ENCODE data around the gene GDA. TPM values are rescaled to one million over a fixed set of nuclear protein-coding genes. Genes with fewer than 3 reads are reported as not detected.
"Not testable (repeated sequence)": the region's sequence is repeated elsewhere in the genome, so short reads cannot be mapped to it uniquely, and the experiment has no call there.

Gene GDA
- total RNA-seq, 4 donors from 2014 or later = 1.2 to 89.9 (median 55.9) TPM

DNA sequence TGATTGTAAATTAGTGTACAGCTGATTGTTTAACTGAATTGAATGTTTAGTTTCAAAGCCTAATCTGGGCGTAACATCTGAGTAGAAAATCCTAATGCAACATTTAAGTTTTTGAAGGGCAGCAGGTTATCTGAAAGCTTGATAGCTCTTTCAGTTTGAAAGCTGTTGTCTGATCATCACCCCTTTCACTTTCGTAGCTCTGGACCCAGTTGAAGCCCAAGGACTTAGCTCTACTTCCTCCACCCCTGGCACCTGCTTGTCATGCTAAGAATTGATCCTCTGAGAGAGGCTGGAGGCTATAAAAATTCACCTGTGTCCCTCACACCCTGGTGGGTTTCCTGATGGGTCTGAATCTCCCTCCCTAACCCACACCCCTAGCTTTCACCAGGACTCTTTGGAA, 129.7 kb downstream of the GDA start:
- Histone ChIP-seq H3K4me3 (no peak overlapping the region), H3K9me3 (no peaks in the 10 kb centered on the region), H3K27me3 (no peaks in the 10 kb centered on the region), H3K27ac (no peak overlapping the region), H3K4me1 (peaks cover 0 to 9% (median 0%) of the 10 kb centered on the region in 4 donors), H3K36me3 (no peaks in the 10 kb centered on the region)
- intact Hi-C loops (cut with DNase I; ENCODE audit: low total_unique reads) = no loop called here
- WGBS, 2 donors (ENCODE audit: low coverage in 1 of 2) = 57% methylated on average over 1 to 2 of the region's 2 CpGs
- in situ Hi-C loops (cut with MboI; ENCODE audit: low pct_ligation_motif_present in 1 of 4, low pct_unique_long_range_greater_than_20kb in 1 of 4, low sequenced_read_pairs in 3 of 4) = loop anchor here in 2 of 4 donors (5.0 to 25.0 kb wide), 3 partner anchors 313 to 533 kb away; no protein-coding TSS in a partner anchor
- TF ChIP-seq EP300 (IDR thresholded peaks at IDR 0.05; ENCODE audit: low read depth) (no peak), POLR2AphosphoS5 (IDR thresholded peaks at IDR 0.05) (no peak), POLR2A (IDR thresholded peaks at IDR 0.05) (no peak)
- TF ChIP-seq, protein P1, sequence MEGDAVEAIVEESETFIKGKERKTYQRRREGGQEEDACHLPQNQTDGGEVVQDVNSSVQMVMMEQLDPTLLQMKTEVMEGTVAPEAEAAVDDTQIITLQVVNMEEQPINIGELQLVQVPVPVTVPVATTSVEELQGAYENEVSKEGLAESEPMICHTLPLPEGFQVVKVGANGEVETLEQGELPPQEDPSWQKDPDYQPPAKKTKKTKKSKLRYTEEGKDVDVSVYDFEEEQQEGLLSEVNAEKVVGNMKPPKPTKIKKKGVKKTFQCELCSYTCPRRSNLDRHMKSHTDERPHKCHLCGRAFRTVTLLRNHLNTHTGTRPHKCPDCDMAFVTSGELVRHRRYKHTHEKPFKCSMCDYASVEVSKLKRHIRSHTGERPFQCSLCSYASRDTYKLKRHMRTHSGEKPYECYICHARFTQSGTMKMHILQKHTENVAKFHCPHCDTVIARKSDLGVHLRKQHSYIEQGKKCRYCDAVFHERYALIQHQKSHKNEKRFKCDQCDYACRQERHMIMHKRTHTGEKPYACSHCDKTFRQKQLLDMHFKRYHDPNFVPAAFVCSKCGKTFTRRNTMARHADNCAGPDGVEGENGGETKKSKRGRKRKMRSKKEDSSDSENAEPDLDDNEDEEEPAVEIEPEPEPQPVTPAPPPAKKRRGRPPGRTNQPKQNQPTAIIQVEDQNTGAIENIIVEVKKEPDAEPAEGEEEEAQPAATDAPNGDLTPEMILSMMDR (IDR thresholded peaks at IDR 0.05) = no peak
- DNase-seq = no peak

DNA sequence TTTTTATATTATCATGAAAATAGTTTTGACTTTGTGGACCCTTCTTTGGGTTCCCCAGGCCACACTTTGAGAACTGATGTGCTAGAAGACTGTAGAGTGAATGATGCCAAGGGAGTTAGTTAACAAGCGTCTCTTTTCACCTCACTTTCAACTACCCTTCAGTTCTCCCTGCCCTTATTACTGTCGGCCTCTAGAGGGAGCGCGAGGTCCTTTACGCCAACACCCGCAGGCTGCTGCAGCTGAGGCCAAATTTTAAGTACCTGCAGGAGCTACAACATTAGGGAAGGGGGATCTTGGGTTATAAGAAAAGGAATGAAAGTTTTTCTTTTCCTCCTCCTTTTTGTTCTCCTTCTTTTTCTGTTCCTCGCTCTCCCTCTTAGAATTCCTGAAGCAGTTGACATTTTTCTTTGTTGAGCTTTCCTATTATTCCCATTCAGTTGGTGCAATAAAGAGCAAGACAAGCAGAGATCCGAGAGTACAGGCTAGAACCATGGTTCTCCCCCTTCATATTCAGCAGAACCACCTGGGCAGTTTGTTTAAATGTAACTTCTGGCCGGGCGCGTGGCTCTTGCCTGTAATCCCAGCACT, 131.8 kb downstream of the GDA start:
- intact Hi-C loops (cut with DNase I; ENCODE audit: low total_unique reads) = loop anchor here (5.0 to 10.0 kb wide), 2 partner anchors 311 to 544 kb away; no protein-coding TSS in a partner anchor
- no peak overlapping the region for H3K27ac ChIP-seq
- peaks cover 0 to 9% (median 0%) of the 10 kb centered on the region in 4 donors for H3K4me1 ChIP-seq
- peak; percentile 76 for DNase-seq
- no peak overlapping the region for H3K4me3 ChIP-seq
- H3K36me3 ChIP-seq = no peaks in the 10 kb centered on the region
- no peaks in the 10 kb centered on the region for H3K9me3 ChIP-seq
- no peaks in the 10 kb centered on the region for H3K27me3 ChIP-seq
- 23 to 32% methylated on average over 10 to 11 of the region's 11 CpGs for WGBS, 2 donors (ENCODE audit: low coverage in 1 of 2)
- in situ Hi-C loops (cut with MboI; ENCODE audit: low pct_ligation_motif_present in 1 of 4, low pct_unique_long_range_greater_than_20kb in 1 of 4, low sequenced_read_pairs in 3 of 4) = loop anchor here (5.0 to 25.0 kb wide), 5 partner anchors 311 to 544 kb away; no protein-coding TSS in a partner anchor
- TF ChIP-seq POLR2AphosphoS5 (IDR thresholded peaks at IDR 0.05) (no peak), POLR2A (IDR thresholded peaks at IDR 0.05) (no peak), EP300 (IDR thresholded peaks at IDR 0.05; ENCODE audit: low read depth) (no peak)
- TF ChIP-seq, protein P1 (IDR thresholded peaks at IDR 0.05) = peak; percentile 83 to 93 (median 88)

DNA sequence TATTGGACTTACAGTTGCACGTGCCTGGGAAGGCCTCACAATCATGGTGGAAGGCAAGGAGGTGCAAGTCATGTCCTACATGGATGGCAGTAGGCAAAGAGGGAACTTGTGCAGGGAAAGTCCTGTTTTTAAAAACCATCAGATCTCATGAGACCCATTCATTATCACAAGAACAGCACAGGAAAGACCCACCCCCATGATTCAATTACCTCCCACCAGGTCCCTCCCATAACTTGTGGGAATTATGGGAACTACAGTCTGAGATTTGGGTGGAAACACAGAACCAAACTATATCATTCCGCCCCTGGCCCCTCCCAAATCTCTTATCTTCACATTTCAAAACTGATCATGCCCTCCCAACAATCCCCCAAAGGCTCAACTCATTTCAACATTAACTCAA, 140.2 kb downstream of the GDA start:
- H3K9me3 ChIP-seq = peaks cover 0 to 5% of the 10 kb centered on the region in 2 donors
- WGBS, 2 donors (ENCODE audit: low coverage in 1 of 2) = 63 to 85% methylated on average over 2 of the region's 2 CpGs
- TF ChIP-seq POLR2AphosphoS5 (IDR thresholded peaks at IDR 0.05) = no peak
- TF ChIP-seq EP300 (IDR thresholded peaks at IDR 0.05; ENCODE audit: low read depth) = no peak
- TF ChIP-seq, protein P1 (IDR thresholded peaks at IDR 0.05) = no peak
- TF ChIP-seq POLR2A (IDR thresholded peaks at IDR 0.05) = no peak
- intact Hi-C loops (cut with DNase I; ENCODE audit: low total_unique reads) = loop anchor here (10.0 kb wide), 1 partner anchor 535 kb away; no protein-coding TSS in a partner anchor
- no peak for DNase-seq
- no peaks in the 10 kb centered on the region for H3K36me3 ChIP-seq
- in situ Hi-C loops (cut with MboI; ENCODE audit: low pct_ligation_motif_present in 1 of 4, low pct_unique_long_range_greater_than_20kb in 1 of 4, low sequenced_read_pairs in 3 of 4) = loop anchor here in 3 of 4 donors (10.0 to 25.0 kb wide), 3 partner anchors 305 to 535 kb away; no protein-coding TSS in a partner anchor
- H3K27ac ChIP-seq = no peak overlapping the region
- no peak overlapping the region for H3K4me3 ChIP-seq
- no peaks in the 10 kb centered on the region for H3K27me3 ChIP-seq
- peaks cover 11 to 24% (median 20%) of the 10 kb centered on the region in 4 donors for H3K4me1 ChIP-seq

DNA sequence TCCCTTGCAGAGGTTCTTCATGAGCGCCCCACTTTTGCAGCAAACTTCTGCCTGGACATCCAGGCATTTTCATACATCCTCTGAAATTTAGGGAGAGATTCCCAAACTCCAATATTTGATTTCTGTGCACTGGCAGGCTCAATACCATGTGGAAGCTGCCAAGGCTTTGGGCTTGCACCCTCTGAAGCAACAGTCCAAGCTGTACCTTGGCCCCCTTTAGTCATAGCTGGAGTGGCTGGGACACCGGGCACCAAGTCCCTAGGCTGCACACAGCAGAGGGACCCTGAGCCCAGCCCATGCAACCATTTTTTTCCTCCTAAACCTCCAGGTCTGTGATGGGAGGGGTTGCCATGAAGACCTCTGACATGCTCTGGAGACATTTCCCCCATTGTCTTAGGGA, 141.1 kb downstream of the GDA start:
- Histone ChIP-seq H3K4me1 (peaks cover 11 to 30% (median 21%) of the 10 kb centered on the region in 4 donors), H3K9me3 (peaks cover 0 to 5% of the 10 kb centered on the region in 2 donors), H3K36me3 (no peaks in the 10 kb centered on the region), H3K27me3 (no peaks in the 10 kb centered on the region), H3K27ac (no peak overlapping the region), H3K4me3 (no peak overlapping the region)
- 87% methylated on average over 2 of the region's 2 CpGs; no CpG with 5 or more reads in 1 of the 2 donors for WGBS, 2 donors (ENCODE audit: low coverage in 1 of 2)
- in situ Hi-C loops (cut with MboI; ENCODE audit: low pct_ligation_motif_present in 1 of 4, low pct_unique_long_range_greater_than_20kb in 1 of 4, low sequenced_read_pairs in 3 of 4) (loop anchor here in 2 of 4 donors (5.0 to 25.0 kb wide), 3 partner anchors 74 to 522 kb away; partner anchors contain the start of gene ZFAND5 (in 1 of the 2)), intact Hi-C loops (cut with DNase I; ENCODE audit: low total_unique reads) (no loop called here)
- no peak for DNase-seq
- no peak for TF ChIP-seq EP300 (IDR thresholded peaks at IDR 0.05; ENCODE audit: low read depth)
- TF ChIP-seq POLR2AphosphoS5 (IDR thresholded peaks at IDR 0.05) = no peak
- TF ChIP-seq POLR2A (IDR thresholded peaks at IDR 0.05) = no peak
- TF ChIP-seq, protein P1 (IDR thresholded peaks at IDR 0.05) = no peak

DNA sequence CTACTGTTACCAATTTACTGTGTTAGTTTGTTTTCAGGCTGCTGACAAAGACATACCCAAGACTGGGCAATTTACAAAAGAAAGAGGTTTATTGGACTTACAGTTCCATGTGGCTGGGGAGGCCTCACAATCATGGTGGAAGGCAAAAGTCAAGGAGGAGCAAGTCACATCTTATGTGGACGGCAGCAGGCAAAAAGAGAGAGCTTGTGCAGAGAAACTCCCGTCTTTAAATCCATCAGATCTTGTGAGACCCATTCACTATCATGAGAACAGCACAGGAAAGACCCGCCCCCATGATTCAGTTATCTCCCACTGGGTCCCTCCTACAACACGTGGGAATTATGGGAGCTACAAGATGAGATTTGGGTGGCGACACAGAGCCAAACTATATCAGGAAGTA, 142.3 kb downstream of the GDA start:
- 66 to 87% methylated on average over 4 to 5 of the region's 5 CpGs for WGBS, 2 donors (ENCODE audit: low coverage in 1 of 2)
- in situ Hi-C loops (cut with MboI; ENCODE audit: low pct_ligation_motif_present in 1 of 4, low pct_unique_long_range_greater_than_20kb in 1 of 4, low sequenced_read_pairs in 3 of 4) = loop anchor here in 2 of 4 donors (5.0 to 25.0 kb wide), 3 partner anchors 73 to 521 kb away; partner anchors contain the start of gene ZFAND5 (in 1 of the 2)

More for the DNA sequence above, 142.3 kb downstream of the GDA start:
- H3K4me3 ChIP-seq; H3K27me3 ChIP-seq; H3K27ac ChIP-seq; H3K9me3 ChIP-seq; DNase-seq; H3K36me3 ChIP-seq; intact Hi-C loops (cut with DNase I; ENCODE audit: low total_unique reads): not testable (repeated sequence)
- H3K4me1 ChIP-seq = peaks cover 11 to 37% (median 21%) of the 10 kb centered on the region in 4 donors

Data from transverse colon (tissue), 4 donors.